Type B pancreatic cell (in vitro differentiated cells): ENCODE results near the gene KCNJ6. TPM values are rescaled to one million over a fixed set of nuclear protein-coding genes. Genes with fewer than 3 reads are reported as not detected.

ENCODE experiments used
- DNase-seq: peaks from one replicate; pipeline ENCODE4 v3.0.0; 2021; ENCODE audit warnings: mixed read lengths; ENCODE audit not compliant: unreplicated experiment; ENCODE audit errors: extremely low spot score
- H3K27ac Mint-ChIP-seq: 2 replicates; pipeline ENCODE4 v1.8.0; 2021; ENCODE audit warnings: mild to moderate bottlenecking, mixed read lengths
- H3K27me3 Mint-ChIP-seq: 2 replicates; pipeline ENCODE4 v1.8.0; 2021; ENCODE audit warnings: mixed read lengths
- H3K36me3 Mint-ChIP-seq: 2 replicates; pipeline ENCODE4 v1.8.0; 2021; ENCODE audit warnings: mixed read lengths
- H3K4me1 Mint-ChIP-seq: one replicate; pipeline ENCODE4 v1.8.0; 2021; ENCODE audit warnings: mixed read lengths; ENCODE audit not compliant: unreplicated experiment
- H3K4me3 Mint-ChIP-seq: 2 replicates; pipeline ENCODE4 v1.8.0; 2021; ENCODE audit warnings: mild to moderate bottlenecking, mixed read lengths
- H3K9me3 Mint-ChIP-seq: 2 replicates; pipeline ENCODE4 v1.8.0; 2021; ENCODE audit warnings: mixed read lengths
- CTCF ChIP-seq: fragments of 200-600 bp; sonication (generic); conservative IDR thresholded peaks from 2 replicates; pipeline ENCODE4 v1.5.0; 2021; ENCODE audit warnings: antibody characterized with exemption, mild to moderate bottlenecking
- total RNA-seq: library from RNA; stranded (reverse); gene quantifications from 2 replicates; pipeline ENCODE4 v1.2.1, GENCODE V29; 2021; ENCODE audit warnings: low replicate concordance

The KCNJ6 gene
- total RNA-seq, 1 donor from 2014 or later = 2.1 TPM

GRCh38 chr21:37575580-37575979 is 340.7 kb downstream of the KCNJ6 start:
- Mint-ChIP-seq H3K27me3 (peaks cover 6% of the 10 kb centered on the region), H3K36me3 (no peaks in the 10 kb centered on the region), H3K4me3 (no peak overlapping the region), H3K27ac (no peak overlapping the region), H3K4me1 (no peaks in the 10 kb centered on the region), H3K9me3 (peaks cover 11% of the 10 kb centered on the region)
- TF ChIP-seq CTCF = no peak
- no peak for DNase-seq

GRCh38 chr21:37574751-37575150 is 341.5 kb downstream of the KCNJ6 start:
- Mint-ChIP-seq H3K4me3 (no peak overlapping the region), H3K36me3 (no peaks in the 10 kb centered on the region), H3K27me3 (peaks cover 10% of the 10 kb centered on the region), H3K9me3 (peaks cover 11% of the 10 kb centered on the region), H3K27ac (no peak overlapping the region), H3K4me1 (no peaks in the 10 kb centered on the region)
- DNase-seq = no peak
- TF ChIP-seq CTCF = no peak

- Mint-ChIP-seq H3K4me1 (no peaks in the 10 kb centered on the region), H3K36me3 (no peaks in the 10 kb centered on the region), H3K27ac (no peak overlapping the region), H3K4me3 (no peak overlapping the region), H3K9me3 (peaks cover 7% of the 10 kb centered on the region), H3K27me3 (peaks cover 12% of the 10 kb centered on the region)
- TF ChIP-seq CTCF = no peak
- DNase-seq = no peak
These were observed 341.9 kb downstream of the KCNJ6 start for GRCh38 chr21:37574316-37574715.

- H3K27ac Mint-ChIP-seq = no peak overlapping the region
- H3K9me3 Mint-ChIP-seq = no peaks in the 10 kb centered on the region
- TF ChIP-seq CTCF = no peak
- no peak overlapping the region for H3K4me3 Mint-ChIP-seq
- no peaks in the 10 kb centered on the region for H3K36me3 Mint-ChIP-seq
- DNase-seq = no peak
- H3K27me3 Mint-ChIP-seq = peaks cover 21% of the 10 kb centered on the region
- H3K4me1 Mint-ChIP-seq = peaks cover 5% of the 10 kb centered on the region
These were observed 344.8 kb downstream of the KCNJ6 start for GRCh38 chr21:37571442-37571841.

GRCh38 chr21:37568916-37569315 is 347.3 kb downstream of the KCNJ6 start:
- no peak overlapping the region for H3K4me3 Mint-ChIP-seq
- H3K36me3 Mint-ChIP-seq = no peaks in the 10 kb centered on the region
- no peak for DNase-seq
- H3K9me3 Mint-ChIP-seq = no peaks in the 10 kb centered on the region
- H3K4me1 Mint-ChIP-seq = peaks cover 9% of the 10 kb centered on the region
- no peak for TF ChIP-seq CTCF
- H3K27ac Mint-ChIP-seq = no peak overlapping the region
- H3K27me3 Mint-ChIP-seq = peaks cover 27% of the 10 kb centered on the region

GRCh38 chr21:37568415-37568814 is 347.8 kb downstream of the KCNJ6 start:
- Mint-ChIP-seq H3K27me3 (peaks cover 27% of the 10 kb centered on the region), H3K27ac (no peak overlapping the region), H3K4me3 (no peak overlapping the region), H3K36me3 (no peaks in the 10 kb centered on the region), H3K4me1 (peaks cover 9% of the 10 kb centered on the region), H3K9me3 (no peaks in the 10 kb centered on the region)
- no peak for DNase-seq
- TF ChIP-seq CTCF = no peak
